ENCODE data around the gene FSTL3. TPM values are rescaled to one million over a fixed set of nuclear protein-coding genes. Genes with fewer than 3 reads are reported as not detected.

Gene FSTL3
- total RNA-seq, 1 donor = 49.2 TPM

GRCh38 chr19:651991-652390 is 24.2 kb upstream of the FSTL3 start:
- TF ChIP-seq, protein P1, sequence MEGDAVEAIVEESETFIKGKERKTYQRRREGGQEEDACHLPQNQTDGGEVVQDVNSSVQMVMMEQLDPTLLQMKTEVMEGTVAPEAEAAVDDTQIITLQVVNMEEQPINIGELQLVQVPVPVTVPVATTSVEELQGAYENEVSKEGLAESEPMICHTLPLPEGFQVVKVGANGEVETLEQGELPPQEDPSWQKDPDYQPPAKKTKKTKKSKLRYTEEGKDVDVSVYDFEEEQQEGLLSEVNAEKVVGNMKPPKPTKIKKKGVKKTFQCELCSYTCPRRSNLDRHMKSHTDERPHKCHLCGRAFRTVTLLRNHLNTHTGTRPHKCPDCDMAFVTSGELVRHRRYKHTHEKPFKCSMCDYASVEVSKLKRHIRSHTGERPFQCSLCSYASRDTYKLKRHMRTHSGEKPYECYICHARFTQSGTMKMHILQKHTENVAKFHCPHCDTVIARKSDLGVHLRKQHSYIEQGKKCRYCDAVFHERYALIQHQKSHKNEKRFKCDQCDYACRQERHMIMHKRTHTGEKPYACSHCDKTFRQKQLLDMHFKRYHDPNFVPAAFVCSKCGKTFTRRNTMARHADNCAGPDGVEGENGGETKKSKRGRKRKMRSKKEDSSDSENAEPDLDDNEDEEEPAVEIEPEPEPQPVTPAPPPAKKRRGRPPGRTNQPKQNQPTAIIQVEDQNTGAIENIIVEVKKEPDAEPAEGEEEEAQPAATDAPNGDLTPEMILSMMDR (IDR thresholded peaks at IDR 0.05; ENCODE audit: insufficient read depth, low read depth, low read length) = no peak
- no peak for DNase-seq (ENCODE audit: low read depth)
- no peak overlapping the region for H3K4me3 ChIP-seq (ENCODE audit: low read depth, low read length)

DNA sequence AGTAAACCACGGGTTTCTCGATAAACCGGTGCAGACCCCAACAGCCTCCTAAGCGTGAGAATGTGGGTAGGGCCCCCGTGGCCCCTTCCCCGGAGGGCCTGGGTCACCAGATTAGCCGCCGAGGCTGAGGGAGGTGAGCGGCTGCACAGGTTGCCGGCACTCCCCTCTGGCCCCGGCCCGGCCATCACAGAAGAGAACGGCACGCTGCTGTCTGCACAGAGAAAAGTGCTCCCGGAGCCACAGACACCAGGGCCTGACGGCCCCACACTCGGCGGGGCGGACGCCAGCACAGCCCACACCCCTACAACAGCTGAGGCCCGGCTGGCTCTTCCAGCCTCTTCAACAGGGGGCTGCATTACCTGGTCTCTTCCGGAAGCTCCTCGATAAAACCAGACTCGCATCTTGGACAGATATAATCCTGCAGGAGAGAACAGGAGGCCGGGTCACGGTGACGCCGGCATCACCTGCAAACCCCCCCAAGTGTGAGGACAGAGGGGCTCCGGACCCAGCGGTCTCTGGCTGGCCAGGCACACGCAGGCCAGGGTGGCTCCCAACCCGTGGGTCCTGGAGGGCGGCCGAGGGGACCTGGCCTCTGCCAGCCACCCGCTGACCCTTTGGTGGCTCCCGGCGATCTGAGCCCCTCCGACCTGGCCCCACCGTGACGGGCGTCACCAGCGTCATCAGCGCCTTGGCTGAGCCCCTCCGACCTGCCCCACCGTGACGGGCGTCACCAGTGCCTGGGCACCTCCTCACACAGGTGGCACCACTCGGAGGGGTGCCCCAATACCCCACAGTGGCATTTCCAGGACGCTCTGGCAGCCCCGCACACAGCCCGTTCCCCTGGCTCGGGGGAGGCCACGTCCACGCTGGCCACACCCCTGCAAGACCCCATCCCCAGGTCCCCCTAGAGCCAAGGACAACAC is 23.5 kb upstream of the FSTL3 start:
- DNase-seq (ENCODE audit: low read depth) = no peak
- H3K4me3 ChIP-seq (ENCODE audit: low read depth, low read length) = no peak overlapping the region
- TF ChIP-seq, protein P1 (IDR thresholded peaks at IDR 0.05; ENCODE audit: insufficient read depth, low read depth, low read length) = no peak

- no peak for DNase-seq (ENCODE audit: low read depth)
- TF ChIP-seq, protein P1 (IDR thresholded peaks at IDR 0.05; ENCODE audit: insufficient read depth, low read depth, low read length) = no peak
- H3K4me3 ChIP-seq (ENCODE audit: low read depth, low read length) = no peak overlapping the region
These were observed 22.8 kb upstream of the FSTL3 start for GRCh38 chr19:653425-653824.

DNA sequence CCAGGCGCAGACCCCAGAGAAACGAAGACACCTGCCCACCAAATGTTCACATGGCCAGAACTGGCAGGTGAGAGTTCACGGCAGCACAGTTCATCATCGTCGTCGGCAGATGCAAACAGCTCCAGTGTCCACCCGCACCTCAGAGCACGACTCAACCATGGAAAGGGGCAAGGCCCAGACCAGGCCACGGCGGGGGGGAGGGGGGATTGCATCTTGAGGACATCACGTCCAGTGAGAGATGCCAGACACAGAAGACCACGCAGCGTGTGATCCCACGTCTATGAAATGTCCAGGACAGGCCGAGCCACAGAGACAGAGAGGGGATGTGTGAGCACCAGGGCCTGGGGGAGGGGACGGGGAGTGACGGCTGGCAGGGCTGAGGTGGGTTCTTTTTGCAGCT is 20.5 kb upstream of the FSTL3 start:
- no peak overlapping the region for H3K4me3 ChIP-seq (ENCODE audit: low read depth, low read length)
- DNase-seq (ENCODE audit: low read depth) = no peak
- TF ChIP-seq, protein P1 (IDR thresholded peaks at IDR 0.05; ENCODE audit: insufficient read depth, low read depth, low read length) = no peak

DNA sequence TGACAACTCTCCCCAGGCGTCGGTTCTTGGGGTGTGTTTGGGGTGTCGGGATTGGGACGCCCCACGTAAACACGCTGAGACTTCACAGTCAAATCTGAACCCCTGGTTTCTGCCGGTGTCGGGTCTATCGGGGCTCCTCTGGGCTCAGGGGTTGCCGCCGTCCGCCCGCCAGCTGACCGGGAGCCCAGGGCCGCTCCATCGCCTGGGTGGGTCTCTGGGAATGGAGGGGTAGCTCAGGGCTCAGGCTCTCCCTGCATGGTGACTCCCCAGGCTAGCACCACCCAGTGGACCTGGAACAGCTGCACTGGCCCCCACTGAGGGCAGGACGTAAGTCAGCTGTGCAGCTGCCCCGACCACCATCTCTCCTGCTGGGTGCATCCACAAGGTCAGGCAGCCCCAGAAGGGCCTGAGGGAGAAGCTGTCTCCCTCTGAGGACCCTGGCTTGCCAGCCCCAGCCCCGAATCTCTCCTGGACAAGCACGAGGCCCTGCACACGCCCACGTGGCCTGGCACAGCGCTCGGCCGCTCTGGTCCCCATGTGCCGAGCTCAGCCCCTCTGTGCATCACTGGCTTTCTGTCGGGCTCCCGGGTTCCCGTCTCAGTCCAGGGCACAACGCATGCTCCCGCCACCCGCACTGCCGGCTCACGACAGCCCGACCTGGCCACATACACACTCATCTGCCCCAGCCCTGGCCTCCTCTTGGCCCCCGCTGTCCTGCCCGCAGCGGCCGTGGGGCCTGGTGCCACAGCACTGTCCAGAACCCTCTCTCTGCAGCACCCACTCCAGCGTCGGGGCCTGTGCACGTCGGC is 19.2 kb upstream of the FSTL3 start:
- DNase-seq (ENCODE audit: low read depth) = no peak
- no peak overlapping the region for H3K4me3 ChIP-seq (ENCODE audit: low read depth, low read length)
- TF ChIP-seq, protein P1 (IDR thresholded peaks at IDR 0.05; ENCODE audit: insufficient read depth, low read depth, low read length) = no peak

DNA sequence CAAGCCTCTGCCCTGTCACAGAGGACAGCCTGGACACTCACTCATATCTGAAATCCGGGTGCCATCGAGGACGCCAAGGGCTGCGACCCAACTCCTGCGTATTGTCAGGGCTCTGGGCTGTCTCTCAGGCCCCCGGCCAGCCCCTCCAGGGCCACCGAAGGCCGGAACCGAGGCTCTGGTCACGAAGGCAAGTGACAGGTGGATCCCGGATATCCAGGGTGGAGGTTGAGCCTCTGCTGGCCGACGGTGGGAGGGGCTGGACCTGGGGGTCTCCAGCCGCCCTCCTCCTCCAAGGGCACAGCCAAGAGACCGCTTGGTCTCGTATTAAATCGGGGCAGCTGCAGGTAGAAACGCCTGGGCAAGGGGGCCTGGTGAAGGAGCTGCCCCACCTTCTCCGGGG is 18.6 kb upstream of the FSTL3 start:
- TF ChIP-seq, protein P1 (IDR thresholded peaks at IDR 0.05; ENCODE audit: insufficient read depth, low read depth, low read length) = no peak
- DNase-seq (ENCODE audit: low read depth) = no peak
- H3K4me3 ChIP-seq (ENCODE audit: low read depth, low read length) = no peak overlapping the region
